Raji (cell line): Measurements from ENCODE around the gene SART1.

ENCODE experiments used
- POLR2A ChIP-seq: IDR thresholded peaks from 2 replicates; pipeline ENCODE4 v1.6.1; 2011; ENCODE audit warnings: low read depth, low read length, control low read depth; ENCODE audit not compliant: insufficient read depth

SART1 gene

DNA sequence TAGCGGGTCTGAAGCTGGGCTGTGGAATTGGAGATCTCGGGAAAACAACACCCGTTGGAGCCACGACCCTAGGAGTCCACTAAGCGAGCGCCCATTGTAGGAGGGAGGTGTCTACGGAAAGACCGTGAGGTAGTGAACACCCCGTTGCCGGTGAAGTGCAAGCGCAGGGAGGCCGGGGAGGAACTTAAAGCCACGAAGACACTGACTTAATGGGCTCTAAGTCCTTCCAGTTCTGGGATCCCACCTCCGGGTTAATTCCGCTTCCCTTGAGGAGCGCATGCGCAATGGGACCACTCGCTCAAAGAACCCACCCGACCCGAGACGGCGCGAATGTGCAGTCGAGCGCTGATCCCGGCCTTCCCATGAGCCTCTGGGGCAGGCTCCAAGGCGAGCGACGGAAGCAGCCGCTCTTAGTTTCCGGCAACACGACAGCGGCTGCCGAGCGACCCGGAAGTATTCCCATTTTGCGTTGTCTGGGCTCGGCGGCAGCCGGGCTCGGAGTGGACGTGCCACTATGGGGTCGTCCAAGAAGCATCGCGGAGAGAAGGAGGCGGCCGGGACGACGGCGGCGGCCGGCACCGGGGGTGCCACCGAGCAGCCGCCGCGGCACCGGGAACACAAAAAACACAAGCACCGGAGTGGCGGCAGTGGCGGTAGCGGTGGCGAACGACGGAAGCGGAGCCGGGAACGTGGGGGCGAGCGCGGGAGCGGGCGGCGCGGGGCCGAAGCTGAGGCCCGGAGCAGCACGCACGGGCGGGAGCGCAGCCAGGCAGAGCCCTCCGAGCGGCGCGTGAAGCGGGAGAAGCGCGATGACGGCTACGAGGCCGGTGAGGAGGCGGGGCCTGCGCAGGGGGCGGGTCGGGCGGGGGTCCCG, at the start of gene SART1:
Gene SART1 (plus strand): TSS at position 468 of the 874 bp plus-strand sequence. CDS start 47 bp downstream, at position 515.
- peak; percentile 97 for TF ChIP-seq POLR2A

DNA sequence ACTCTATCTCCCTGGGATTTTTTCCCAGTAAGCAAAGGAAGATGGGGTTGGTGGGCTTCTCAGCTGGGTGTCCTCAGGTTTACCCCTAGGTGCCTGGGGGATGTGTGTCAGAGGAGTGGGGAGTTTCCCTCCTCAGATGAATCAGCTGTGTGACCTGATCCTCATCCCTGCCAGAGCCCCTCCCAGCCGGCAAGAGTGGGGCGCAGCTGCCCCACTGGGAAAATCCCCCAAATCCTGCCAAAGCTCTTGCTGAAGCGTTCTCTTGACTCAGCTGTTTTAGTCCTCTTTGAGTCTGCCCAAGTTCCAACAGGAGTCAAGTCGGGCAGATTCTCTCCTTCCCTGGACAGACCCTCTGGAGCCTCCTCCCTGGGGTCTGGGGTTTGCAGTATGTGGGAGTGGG, 48.7 kb upstream of the SART1 start:
- no peak for TF ChIP-seq POLR2A

DNA sequence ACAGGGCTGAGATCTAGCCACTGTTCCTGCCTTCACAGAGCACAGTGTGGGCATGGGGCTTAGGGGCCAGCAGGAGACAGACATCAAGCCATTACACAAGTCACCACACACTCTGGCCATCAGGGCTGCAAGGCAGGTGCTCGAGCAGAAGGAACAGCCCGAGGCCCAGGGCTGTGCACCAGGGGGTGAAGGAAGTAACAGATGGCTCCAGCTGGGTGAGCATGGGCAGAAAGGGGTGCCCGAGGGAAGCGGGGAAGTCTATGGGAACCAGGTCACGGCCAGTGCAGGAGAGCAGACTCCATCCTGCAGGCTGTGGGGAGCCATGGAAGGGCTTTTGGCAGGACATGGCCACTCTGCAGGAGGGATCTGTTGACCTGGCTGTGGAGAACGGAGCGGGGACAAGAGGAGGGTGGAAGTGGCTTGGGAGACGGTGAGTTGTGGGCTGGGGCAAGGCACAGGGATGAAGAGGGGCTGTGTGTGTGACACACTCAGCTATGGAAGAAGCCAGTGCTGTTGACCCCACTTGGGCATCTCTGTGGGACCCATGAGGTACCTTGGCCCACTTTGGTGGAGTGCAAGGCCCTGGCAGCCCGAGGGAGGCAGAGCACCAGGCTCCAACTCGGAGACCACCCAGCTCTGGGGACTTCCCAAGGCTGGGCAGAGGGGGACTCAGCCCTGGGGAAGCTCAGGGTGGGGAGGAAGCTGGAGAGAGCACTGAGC, 46.3 kb upstream of the SART1 start:
- TF ChIP-seq POLR2A, result no peak; the same call in 1 of the 2 replicates

DNA sequence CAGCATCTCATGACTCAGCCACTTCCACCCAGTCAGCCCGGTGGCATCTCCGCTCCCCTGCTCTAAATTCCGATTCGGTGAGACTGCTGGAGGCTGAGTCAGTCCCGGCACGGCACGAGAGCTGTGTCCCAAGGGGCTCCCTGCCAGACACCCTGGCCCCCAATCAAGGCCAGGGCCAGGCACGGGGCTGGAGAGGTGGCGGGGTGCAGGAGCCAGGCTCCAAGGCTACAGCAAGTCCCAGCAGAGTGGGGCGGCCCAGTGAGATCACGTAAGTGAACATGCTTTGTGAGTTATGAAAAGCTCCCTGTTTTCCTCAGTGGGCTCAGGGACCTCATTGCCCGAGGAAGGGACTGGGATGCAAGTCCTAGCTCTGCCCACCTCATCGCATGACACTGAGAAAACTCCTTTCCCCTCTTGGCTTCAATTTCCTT, 45.7 kb upstream of the SART1 start:
- TF ChIP-seq POLR2A, result 0 out of 2 replicates have a peak, but pooled peaks have one; percentile 8

DNA sequence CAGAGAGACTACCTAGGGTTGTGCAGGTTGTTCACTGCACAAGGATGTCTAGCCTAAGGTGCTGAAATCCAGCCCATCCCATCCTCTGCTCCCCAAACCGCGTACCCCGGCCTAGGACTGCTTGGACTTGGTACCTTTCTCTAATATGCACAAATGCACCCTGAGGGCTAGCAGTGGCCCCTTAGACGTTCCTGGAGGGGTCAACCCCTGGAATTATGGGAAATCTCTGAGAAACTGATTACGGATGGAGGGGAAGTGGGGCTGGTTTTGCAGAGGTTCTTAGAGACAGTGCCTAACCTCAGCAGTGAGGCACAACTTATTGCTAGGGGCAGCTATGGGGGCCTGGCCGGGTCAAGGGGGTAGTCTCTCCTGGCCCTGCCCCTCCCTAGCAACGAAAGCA, 45.1 kb upstream of the SART1 start:
- no peak for TF ChIP-seq POLR2A

DNA sequence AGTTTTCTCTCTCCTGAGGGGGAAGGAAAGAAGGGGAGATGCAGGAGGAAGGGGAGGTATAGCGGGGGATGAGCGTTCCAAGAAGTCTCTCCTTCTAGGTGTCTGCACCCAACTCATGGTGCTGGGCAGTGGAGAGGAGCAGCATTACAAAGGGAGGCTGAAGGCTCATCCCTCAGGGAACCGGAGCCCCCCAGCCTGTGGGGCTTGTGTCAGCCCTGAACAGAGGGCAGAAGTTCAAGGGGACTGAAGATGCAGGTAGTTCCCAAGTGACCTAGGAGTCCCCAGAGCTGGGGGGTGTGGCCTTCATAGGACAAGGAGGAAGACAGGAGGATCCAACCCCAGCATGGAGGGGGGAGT, 44.5 kb upstream of the SART1 start:
- TF ChIP-seq POLR2A, result no peak

DNA sequence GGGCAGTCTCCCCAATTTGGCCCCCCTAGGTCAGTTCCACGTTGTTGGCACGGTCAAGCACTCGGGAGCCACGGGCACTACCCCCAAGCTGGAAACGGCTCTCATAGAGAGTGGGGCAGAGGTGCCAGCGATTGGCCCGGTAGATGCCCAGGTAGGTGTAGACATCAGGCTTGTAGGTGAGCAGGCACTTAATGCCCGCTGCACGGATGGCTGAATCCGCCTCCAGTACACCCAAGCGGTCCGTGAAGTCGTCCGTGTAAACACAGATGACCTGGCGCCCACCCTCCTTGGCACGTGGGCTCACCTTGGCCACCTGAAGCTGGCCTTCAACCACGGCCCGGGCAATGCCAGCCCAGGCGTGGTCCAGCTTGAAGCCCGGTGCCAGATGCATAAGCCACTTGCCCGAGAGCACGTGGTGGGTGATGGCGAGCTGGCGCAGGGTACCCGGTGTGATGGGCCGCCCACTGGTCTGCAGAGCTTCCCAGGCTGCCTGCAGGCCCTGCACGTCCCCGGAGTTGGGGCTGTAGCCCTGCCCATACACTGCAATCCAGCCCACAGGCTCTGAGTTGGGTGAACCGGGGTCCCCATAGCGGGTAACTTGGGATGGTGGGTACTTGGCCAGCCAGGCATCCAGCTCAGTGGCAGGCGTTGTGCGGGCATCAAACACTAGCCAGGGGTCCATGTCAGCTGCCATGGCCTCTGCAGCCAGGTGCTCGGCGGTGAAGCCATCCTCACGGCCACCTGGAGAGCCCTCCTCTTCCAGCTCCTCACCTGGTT, 43.9 kb upstream of the SART1 start:
- no peak for TF ChIP-seq POLR2A

DNA sequence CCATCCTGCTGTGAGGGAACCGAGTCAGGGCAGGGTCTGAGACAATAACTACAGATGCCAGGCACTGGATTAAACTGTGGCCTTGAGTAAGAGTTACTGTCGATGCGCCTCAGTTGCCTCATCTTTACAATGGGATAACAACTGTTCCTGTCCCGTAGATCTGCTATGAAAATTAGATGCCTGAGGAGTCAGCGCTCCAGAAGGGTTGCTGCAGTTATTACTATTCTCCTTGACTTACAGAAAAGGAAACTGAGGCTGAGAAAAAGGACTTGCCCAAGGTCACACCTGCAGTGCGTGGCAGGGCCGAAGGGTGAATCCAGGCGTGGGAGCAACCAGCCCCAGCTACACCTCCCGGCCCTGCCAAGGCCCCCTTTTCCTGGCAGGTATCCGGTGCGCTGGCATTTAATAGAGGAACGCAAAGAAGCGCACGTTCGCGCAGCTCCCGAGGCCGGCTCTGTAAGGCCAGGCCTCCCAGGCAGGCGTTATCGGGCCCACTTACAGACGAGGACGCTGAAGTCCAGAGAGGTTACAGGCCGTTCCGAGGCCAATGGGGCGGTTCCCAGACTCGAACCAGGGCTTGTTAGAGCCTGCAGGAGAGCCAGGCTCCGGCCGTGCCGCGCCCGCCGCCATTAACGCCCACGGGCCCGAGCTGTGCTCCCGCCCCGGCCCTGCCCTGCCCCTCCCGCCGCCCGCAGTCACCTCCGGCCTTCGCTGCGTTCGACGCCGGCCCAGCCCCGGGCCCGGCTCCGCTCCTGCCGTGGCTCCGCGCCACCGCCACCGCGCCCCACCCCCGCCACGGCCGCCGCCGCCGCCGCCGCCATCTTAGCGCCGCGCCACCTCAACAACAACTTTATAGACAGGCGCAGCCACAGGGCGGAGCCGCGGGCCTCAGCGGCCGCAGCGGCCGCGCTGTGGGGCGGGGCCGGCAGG, 43.1 kb upstream of the SART1 start, which contains the start of gene C11orf68:
Gene C11orf68 (minus strand): TSS at position 852 of the 930 bp plus-strand sequence. CDS start 31 bp downstream, at position 821.
- no peak for TF ChIP-seq POLR2A

GRCh38 chr11:65919141-65919572, 42.4 kb upstream of the SART1 start, which contains the start of gene DRAP1:
TSS of gene DRAP1 (plus strand) at chr11:65919426. CDS start at chr11:65919502, 76 bp downstream.
- TF ChIP-seq POLR2A, result peak; percentile 56

DNA sequence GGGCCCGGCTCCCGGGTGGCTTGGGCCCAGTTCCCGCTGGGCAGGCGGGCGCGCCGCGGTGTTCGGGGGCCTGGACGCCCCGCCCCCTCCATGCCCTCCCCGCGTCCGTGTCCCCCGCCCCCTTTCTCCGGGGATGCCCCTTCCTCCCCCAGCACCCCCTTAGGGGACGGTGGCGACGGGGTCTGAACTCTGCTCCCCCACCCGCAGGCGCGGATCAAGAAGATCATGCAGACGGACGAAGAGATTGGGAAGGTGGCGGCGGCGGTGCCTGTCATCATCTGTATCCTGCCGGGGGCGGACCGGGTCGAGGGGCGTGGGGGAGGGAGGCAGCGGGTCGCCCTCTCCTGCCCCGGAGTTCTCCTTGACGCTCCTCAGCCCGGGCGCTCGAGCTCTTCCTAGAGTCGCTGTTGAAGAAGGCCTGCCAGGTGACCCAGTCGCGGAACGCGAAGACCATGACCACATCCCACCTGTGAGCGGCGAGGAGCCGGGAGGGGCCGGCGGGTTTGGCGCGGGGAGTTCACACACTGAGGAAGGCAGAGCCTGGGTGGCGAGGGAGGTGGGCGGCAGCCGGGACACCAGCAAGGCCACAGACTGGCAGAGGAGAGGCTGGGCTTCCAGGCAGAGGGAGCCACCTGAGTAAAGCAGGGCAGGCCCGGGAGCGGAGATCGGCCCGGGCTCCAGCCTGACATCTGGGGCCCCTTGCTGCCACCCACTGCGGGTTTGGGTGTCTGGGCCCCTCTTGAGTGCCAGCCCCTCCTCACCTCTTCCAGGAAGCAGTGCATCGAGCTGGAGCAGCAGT, 41.8 kb upstream of the SART1 start:
- TF ChIP-seq POLR2A, result no peak

GRCh38 chr11:65920372-65920802, 41.1 kb upstream of the SART1 start:
- no peak for TF ChIP-seq POLR2A

DNA sequence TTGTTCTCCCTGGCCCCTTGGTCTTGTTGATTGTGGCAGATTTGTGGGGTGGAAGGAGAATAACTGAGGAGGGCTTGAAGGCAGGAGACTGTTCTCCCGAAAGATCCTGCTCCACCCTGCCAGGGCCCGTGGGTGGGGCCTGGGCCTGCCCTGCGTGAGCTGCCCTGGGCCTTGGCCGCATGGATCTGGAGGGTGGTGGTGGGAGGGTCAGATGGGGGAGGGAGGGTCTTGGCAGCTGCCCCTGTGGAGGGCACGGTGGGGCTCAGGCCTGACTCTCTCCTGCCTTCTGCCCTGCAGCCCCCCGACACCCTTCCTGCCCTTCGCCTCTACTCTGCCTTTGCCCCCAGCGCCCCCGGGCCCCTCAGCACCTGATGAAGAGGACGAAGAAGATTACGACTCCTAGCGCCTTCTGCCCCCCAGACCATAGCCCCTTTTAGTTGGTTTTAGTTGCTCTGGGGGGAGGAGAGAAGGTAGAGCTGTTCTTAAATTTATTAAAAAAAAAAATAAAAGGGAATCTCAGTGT, 40.4 kb upstream of the SART1 start:
- TF ChIP-seq POLR2A, result no peak

DNA sequence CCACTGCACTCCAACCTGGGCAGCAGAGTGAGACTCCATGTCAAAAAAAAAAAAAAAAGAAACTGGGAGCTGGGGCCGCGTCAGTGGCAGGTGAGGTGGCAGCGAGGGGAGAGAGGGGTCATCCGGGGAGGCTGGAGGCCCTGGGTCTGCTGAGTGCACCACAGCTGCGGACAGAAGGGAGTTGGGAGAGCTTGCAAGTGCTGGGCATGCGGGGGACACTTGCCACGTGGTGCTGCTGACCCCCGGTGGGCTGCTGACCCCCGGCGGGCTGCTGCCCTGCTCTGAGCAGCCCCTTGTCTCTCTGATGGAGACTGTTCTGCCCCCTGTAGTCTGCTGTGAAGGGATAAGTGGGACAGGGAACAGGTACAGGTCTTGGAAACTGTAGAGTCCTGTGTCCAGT, 39.7 kb upstream of the SART1 start:
- TF ChIP-seq POLR2A, result no peak
